Sciatic nerve (tissue), 2 donors: ENCODE measurements around the gene ADH7. TPM values are rescaled to one million over a fixed set of nuclear protein-coding genes. Genes with fewer than 3 reads are reported as not detected.
"Not testable (repeated sequence)": the region's sequence is repeated elsewhere in the genome, so short reads cannot be mapped to it uniquely, and the experiment has no call there.

Experiments
- ATAC-seq: fragments of 200-7000 bp; cut with Tn5 transposase; one replicate; pipeline ENCODE4 v1.9.1; 2020; ENCODE audit warnings: mild to moderate bottlenecking, moderate library complexity
- DNase-seq: peaks from one replicate; pipeline ENCODE4 v3.0.0-alpha.2; 2020; ENCODE audit warnings: low spot score
- intact Hi-C: fragments of 100-400 bp; cut with DNase I; formaldehyde crosslinking; loops from one replicate; pipeline ENCODE4 v1.14.2; 2022
- total RNA-seq: library from RNA; stranded (reverse); fragmentation: NEBNext Ultra II Directional; extraction: Animal tissue kit (Norgen Biotek cat#: 25700); gene quantifications from one replicate; pipeline ENCODE4 v1.2.1, GENCODE V29; 2021
- donor health status: DM: no; HTN: no; CAD: no.
- donor health status: DM: no; HTN: no; CAD: no.

Gene ADH7
- total RNA-seq, 1 donor from 2014 or later, result not detected

DNA sequence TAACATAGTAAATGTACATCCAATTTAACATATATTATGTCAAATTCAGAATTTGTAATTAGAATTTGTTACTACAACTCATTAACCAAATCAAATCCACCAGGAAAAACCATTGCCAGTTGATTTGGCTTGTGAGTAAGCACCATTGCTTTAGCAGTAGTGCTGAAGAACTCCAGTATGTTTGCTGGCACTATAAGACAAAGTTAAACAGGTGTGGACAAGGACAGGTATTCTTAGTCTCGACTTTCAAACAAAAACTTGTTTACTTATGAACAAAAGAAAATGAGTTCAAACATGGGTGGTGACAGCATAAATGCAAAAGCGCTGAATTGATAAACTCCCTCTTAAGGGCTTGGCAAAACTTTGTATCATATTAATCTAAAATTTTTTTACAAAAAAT lies 1.3 kb upstream of the ADH7 start:
- DNase-seq (no peak), ATAC-seq (no peak)
- intact Hi-C loops, result no loop called here

- intact Hi-C loops, result no loop called here
- ATAC-seq (no peak), DNase-seq (no peak)
Measured at GRCh38 chr4:99430106-99430505, 5.0 kb downstream of the ADH7 start.

DNA sequence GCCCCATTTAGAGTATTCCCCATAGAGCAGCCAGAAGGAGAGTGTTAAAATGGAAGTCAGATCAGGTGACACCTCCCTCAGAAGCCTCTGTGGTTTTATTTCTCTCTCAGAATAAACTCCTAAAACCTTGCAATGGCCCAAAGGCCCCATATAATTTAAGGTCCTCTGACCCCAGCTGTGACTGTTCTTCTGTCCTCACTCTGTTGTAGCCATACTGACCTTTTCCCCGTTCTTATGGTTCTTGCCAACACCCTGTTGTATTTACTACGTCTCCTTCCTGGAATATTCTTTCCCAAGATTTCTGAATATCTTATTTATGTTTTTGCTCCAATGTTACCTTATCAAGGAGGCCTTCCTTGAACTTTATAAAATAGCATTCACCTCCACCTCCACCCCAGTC lies 18.0 kb downstream of the ADH7 start:
- intact Hi-C loops, result no loop called here
- ATAC-seq (peak; percentile 42), DNase-seq (no peak)

DNA sequence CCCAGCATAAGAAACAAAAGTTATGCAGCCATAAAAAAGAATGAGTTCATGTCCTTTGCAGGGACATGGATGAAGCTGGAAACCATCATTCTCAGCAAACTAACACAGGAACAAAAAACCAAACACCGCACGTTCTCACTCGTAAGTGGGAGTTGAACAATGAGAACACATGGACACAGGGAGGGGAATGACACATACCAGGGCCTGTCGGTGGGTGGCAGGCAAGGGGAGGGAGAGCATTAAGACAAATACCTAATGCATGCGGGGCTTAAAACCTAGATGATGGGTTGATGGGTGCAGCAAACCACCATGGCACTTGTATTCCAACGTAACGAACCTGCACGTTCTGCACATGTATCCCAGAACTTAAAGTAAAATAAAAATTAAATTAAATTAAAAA lies 19.4 kb downstream of the ADH7 start:
- intact Hi-C loops, DNase-seq, ATAC-seq: not testable (repeated sequence)

DNA sequence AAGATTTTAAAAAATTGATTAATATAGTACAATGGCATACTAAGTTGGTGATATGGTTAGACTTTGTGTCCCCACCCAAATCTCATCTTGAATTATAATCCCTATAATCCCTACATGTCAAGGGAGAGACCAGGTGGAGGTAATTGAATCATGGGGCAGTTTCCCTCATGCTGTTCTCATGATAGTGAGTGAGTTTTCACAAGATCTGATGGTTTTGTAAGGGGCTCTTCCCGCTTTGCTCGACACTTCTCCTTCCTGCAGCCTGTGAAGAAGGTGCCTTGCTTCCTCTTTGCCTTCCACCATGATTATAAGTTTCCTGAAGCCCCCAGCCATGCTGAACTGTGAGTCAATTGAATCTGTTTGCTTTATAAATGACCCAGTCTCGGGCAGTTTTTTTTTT lies 20.2 kb downstream of the ADH7 start:
- intact Hi-C loops, ATAC-seq, DNase-seq: not testable (repeated sequence)

DNA sequence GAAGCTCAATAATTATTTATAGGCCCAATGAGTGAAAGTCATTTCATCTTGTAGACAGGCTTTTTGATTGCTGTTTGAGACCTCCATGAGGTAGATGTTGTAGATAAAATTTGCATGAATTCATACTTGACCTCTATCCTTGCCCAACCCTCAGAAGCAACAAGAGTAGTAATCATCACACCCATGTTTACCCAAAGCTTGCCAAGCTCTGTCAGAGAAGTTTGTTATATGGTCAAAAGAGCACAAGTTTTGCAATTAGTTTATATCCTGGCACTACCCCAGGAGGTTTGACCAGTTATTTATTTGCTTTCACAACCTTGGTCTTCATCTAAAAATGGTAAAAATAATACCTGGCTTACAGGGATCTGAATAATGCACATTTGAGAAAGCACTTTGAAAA lies 20.7 kb downstream of the ADH7 start:
- intact Hi-C loops, result no loop called here
- DNase-seq, result no peak
- peak; percentile 68 for ATAC-seq

DNA sequence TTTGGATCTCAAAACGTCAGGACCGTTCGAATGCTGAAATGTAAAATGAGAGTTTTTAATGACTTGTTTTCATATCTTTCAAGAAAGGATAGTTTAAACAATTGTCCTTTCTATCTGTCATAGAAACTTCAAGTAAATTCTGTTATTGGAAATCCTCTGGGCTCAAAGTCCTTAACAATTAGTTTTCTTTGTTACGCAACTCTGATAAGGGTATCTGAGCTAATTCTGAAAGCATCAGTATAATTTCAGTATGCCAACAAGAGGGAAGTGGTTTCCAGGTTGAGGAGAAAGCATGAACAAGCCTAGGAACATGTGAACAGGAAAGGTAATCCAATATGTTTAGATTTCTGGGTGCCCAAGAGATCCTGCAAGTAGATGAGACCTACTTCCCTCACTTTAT lies 22.0 kb downstream of the ADH7 start:
- intact Hi-C loops, result no loop called here
- no peak for ATAC-seq
- no peak for DNase-seq

DNA sequence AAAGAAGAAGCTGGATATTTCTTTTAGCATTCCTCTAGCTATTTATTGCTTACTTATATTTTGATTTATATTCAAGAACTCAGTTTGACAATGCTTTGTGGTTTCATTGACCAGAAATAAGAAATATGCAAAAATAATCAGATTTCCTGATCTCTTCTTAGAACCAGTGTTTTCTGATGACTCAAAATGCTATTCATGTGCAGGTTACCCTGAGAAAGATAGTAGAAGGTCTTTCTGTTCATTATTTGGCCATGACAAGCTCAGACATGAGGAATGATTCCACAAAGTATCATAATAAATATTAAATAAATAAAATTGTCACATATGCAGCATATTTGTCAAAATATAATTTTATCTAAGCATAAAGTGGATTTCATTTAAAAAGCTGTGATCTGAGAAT lies 24.1 kb downstream of the ADH7 start:
- intact Hi-C loops, result no loop called here
- ATAC-seq (no peak), DNase-seq (no peak)

GRCh38 chr4:99410075-99410474 lies 25.1 kb downstream of the ADH7 start:
- no peak for ATAC-seq
- DNase-seq, result no peak
- intact Hi-C loops, result no loop called here

DNA sequence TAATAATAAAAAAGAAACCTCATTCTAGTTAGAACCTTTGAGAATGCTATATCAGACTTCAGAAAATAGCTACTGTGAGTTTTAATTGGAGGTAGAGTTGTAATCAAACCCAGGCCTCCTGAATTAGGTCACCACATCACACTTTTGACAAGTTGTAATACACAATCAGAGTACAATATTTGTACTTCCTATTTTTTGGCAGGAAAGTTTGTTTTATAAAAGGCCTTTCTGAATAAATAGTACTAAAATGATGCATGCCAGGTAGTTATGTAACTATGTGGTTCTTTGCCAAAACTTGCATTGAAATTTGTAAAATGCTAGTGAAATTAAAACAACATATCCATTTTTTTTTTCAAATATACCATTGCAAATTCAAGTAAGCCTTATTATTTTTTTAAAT lies 26.8 kb downstream of the ADH7 start:
- ATAC-seq (no peak), DNase-seq (no peak)
- intact Hi-C loops, result no loop called here

- ATAC-seq (peak; percentile 79), DNase-seq (peak; percentile 90)
- intact Hi-C loops, result no loop called here
Measured at GRCh38 chr4:99405433-99406115, 29.6 kb downstream of the ADH7 start.

DNA sequence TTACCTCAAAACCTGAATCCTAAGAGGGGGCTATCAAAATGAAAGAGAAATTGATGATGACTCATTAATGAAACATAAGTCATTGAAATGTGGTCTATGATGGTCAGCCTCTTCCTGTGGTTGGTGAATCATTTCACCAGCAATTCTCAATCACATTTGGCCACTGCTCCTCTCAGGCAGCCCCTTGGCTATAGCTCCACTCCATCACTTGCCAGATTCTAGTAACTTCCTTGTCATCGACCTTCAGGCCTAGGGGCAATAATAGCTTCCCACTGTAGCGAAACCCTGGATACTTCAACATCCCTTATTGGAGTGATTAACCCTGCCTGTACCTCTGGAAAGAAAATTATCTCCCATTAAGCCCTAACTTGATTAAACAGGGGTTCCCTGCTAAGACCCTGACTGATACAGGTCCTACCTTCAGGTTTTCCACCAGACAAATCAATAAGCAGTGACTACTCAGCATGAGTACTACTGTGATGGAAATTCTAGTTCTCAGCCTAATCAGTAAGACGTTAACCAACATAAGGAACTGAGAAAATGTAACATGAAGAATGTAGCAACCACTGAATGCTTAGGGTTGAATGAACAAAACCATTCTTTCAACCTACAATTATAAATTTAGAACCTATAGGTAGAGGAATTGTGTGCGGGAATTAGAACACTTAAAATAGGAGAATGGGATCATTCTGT lies 30.4 kb downstream of the ADH7 start:
- no peak for DNase-seq
- peak; percentile 71 for ATAC-seq
- intact Hi-C loops, result no loop called here

DNA sequence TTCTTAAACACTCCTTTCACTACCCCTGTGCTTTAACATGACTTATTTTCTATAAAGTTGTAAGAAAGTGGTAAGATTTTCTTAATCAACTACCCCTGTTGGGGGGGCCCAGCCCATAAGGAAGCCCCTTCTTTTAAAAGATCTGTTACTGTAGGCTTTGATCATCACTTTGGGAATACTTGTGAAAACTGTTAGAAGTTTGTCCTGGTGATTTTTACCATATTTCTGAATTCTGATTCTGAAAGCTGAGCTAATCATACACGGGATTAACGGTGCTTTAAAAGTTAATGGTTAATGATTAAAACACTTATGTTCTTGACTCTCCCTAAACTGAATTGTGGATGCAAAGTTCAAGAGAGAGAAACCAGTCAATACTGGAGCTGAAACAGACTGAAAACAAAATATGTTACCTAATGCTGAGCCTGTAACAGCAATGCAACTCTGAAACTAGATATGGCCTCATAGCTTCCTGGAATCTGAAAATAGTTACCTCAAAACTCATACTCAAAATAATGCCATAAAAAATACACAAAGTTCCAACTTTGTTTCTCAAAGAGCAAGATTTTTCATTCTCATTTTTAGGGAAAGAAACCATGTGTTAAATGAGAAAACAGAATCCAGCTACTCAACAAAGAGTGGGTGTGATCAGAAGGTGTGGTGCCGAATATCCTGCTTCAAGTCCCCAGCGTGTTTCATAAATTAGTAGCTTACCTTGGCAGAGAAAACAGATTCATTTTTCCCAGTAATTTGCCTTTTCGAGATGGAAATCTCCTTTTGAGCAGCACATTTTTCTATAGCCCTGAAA lies 31.6 kb downstream of the ADH7 start:
- ATAC-seq, result peak; percentile 81
- intact Hi-C loops, result no loop called here
- no peak for DNase-seq

- ATAC-seq, result no peak
- intact Hi-C loops, result no loop called here
- no peak for DNase-seq
Measured at GRCh38 chr4:99402765-99403164, 32.4 kb downstream of the ADH7 start.

DNA sequence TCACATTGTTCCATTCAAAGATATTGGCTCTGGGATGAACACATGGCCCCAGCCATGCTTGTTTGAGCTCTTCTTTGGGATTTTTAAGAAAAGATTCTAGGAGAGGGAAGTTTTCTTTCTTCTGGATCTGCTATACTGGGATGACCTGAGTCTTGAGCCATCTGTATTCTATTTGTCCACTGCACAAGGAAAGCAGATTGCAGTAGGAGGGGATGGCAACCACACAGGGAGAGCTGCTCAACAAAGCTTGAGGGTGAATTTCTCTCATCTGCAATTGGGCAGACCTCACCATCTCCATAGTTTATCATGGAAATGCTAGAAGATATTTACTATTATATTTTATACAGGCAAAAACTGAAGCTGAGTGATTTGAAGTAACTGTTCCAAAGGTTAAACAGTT lies 34.3 kb downstream of the ADH7 start:
- intact Hi-C loops, result no loop called here

DNA sequence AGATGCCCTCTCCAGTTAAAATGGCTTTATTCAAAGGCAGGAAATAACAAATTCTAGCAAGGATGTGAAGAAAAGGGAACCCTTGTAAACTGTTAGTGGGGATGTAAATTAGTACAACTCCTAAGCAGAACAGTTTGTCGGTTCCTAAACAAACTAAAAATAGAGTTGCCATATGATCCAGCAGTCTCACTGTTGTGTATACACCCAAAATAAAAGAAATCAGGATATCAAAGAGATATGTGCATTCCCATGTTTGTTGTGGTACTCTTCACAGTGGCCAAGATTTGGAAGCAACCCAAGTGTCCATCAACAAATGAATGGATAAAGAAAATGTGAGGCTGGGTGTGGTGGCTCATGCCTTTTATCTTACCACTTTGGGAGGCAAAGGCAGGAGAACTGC lies 36.1 kb downstream of the ADH7 start:
- ATAC-seq, result no peak
- intact Hi-C loops, result no loop called here
- DNase-seq, result no peak

More for the DNA sequence above, 34.3 kb downstream of the ADH7 start:
- DNase-seq (no peak), ATAC-seq (no peak)

GRCh38 chr4:99395595-99396364 lies 39.4 kb downstream of the ADH7 start:
- no peak for DNase-seq
- intact Hi-C loops, result no loop called here
- peak; percentile 67 for ATAC-seq

- ATAC-seq (peak; percentile 80), DNase-seq (no peak)
- intact Hi-C loops, result no loop called here
Measured at GRCh38 chr4:99394896-99395295, 40.2 kb downstream of the ADH7 start.

- DNase-seq (no peak), ATAC-seq (peak; percentile 56)
- intact Hi-C loops, result no loop called here
Measured at GRCh38 chr4:99390055-99390454, 45.1 kb downstream of the ADH7 start.
